Gastrocnemius medialis (tissue), 4 donors: ENCODE measurements around the gene GMEB2. TPM values are rescaled to one million over a fixed set of nuclear protein-coding genes. Genes with fewer than 3 reads are reported as not detected.

Experiments
- ATAC-seq, 2 donors: fragments of 150-250 bp; one replicate each; pipeline ENCODE4 v1.9.1; 2016
- DNase-seq, 2 donors: peaks; one replicate each; pipeline ENCODE4 v3.0.0-alpha.2; 2019
- H3K27ac ChIP-seq, 4 donors: fragments of 200-600 bp; sonication (generic); 1 replicate in 1 of 4; 2 replicates in 3 of 4; pipeline ENCODE4 v1.5.1; 2016 to 2018; ENCODE audit warnings: mild to moderate bottlenecking in 2 of 4, moderate library complexity in 1 of 4
- H3K27me3 ChIP-seq, 3 donors: fragments of 200-600 bp; sonication (generic) in 2 of 3; 1 replicate in 1 of 3; 2 replicates in 2 of 3; pipeline versions ENCODE4 v1.5.1 to v1.6.0; 2016 to 2019; ENCODE audit warnings: mild to moderate bottlenecking in 1 of 3, moderate library complexity in 1 of 3
- H3K36me3 ChIP-seq, 2 donors: fragments of 200-600 bp; sonication (generic) in 1 of 2; one replicate each; pipeline ENCODE4 v1.5.1; 2017 to 2018
- H3K4me1 ChIP-seq, 2 donors: fragments of 200-600 bp; sonication (generic) in 1 of 2; one replicate each; pipeline ENCODE4 v1.5.1; 2016 to 2017; ENCODE audit warnings: mild to moderate bottlenecking in 2 of 2
- H3K4me3 ChIP-seq, 4 donors: fragments of 200-600 bp; sonication (generic) in 3 of 4; 1 replicate in 1 of 4; 2 replicates in 3 of 4; pipeline ENCODE4 v1.5.1; 2016 to 2019; ENCODE audit warnings: mild to moderate bottlenecking in 2 of 4
- H3K9me3 ChIP-seq, 3 donors: fragments of 200-600 bp; sonication (generic) in 2 of 3; 1 replicate in 1 of 3; 2 replicates in 2 of 3; pipeline ENCODE4 v1.5.1; 2016 to 2019
- POLR2A ChIP-seq, 2 donors: fragments of 450-650 bp; IDR thresholded peaks; one replicate each; pipeline ENCODE4 v1.6.1; 2017; ENCODE audit warnings: antibody characterized with exemption in 2 of 2, mild to moderate bottlenecking in 2 of 2, moderate library complexity in 2 of 2
- in situ Hi-C, 4 donors: fragments of 200-750 bp; cut with MboI; loops; one replicate each; pipeline versions ENCODE4 v1.15.0 to v1.8.0; 2017; ENCODE audit warnings: low sequenced_read_pairs in 4 of 4
- intact Hi-C: fragments of 100-400 bp; cut with DNase I; formaldehyde crosslinking; loops from one replicate; pipeline ENCODE4 v1.15.1; 2023; ENCODE audit warnings: low total_unique reads
- total RNA-seq, 4 donors: library from RNA; depleted of rRNA; stranded (reverse); fragments of >200 nt; gene quantifications; one replicate each; pipeline versions ENCODE4 v1.1.0 to v1.2.3, GENCODE V29; 2016
- TF ChIP-seq, protein P1 (sequence below), 5 experiments: fragments of 450-650 bp in 3 of 5; fragments of 200-600 bp in 2 of 5; sonication (generic) in 2 of 5; IDR thresholded peaks in 4 of 5; conservative IDR thresholded peaks in 1 of 5; 1 replicate in 4 of 5; 2 replicates in 1 of 5; pipeline ENCODE4 v1.5.1; 2016 to 2019; ENCODE audit warnings: antibody characterized with exemption in 5 of 5, mild to moderate bottlenecking in 3 of 5, moderate library complexity in 3 of 5

GMEB2 gene
- total RNA-seq, 4 donors from 2014 or later, result 6.1 to 14.3 (median 6.8) TPM

DNA sequence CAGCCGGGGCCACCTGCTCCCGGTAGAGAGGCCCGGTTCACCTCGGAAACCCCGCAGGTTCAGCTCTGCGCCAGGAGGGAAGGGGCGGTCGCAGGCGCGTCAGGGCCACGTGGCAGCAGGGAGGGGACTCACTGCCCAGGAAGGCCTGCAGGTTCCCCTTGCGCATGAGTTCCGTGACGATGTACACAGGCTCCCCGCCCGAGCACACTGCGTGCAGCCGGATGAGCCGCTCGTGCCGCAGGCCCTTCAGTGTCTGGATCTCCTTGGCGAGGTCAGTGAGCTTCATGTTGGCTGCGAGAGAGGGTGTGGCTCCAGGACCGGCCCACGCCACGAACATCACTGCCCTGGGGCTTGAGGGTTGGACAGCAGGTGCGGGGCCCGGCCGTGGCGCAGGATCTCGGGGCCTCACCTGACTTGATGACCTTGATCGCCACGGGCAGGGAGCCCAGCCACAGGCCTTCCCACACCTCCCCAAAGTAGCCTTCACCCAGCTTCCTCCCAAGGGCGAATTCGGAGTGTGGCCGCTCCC is 84.8 kb downstream of the GMEB2 start:
- TF ChIP-seq, protein P1, sequence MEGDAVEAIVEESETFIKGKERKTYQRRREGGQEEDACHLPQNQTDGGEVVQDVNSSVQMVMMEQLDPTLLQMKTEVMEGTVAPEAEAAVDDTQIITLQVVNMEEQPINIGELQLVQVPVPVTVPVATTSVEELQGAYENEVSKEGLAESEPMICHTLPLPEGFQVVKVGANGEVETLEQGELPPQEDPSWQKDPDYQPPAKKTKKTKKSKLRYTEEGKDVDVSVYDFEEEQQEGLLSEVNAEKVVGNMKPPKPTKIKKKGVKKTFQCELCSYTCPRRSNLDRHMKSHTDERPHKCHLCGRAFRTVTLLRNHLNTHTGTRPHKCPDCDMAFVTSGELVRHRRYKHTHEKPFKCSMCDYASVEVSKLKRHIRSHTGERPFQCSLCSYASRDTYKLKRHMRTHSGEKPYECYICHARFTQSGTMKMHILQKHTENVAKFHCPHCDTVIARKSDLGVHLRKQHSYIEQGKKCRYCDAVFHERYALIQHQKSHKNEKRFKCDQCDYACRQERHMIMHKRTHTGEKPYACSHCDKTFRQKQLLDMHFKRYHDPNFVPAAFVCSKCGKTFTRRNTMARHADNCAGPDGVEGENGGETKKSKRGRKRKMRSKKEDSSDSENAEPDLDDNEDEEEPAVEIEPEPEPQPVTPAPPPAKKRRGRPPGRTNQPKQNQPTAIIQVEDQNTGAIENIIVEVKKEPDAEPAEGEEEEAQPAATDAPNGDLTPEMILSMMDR (IDR thresholded peaks at IDR 0.05 in 4 of 5, conservative IDR thresholded peaks at IDR 0.05 in 1 of 5), result no peak
- no peak for TF ChIP-seq POLR2A (IDR thresholded peaks at IDR 0.05)
- intact Hi-C loops (no loop called here), in situ Hi-C loops (loop anchor here in 1 of 4 donors (25.0 kb wide), 1 partner anchor 95 kb away; the partner anchor contains the start of gene GMEB2)
- peaks cover 0 to 4% of the 10 kb centered on the region in 2 donors for H3K4me1 ChIP-seq
- no peak overlapping the region for H3K4me3 ChIP-seq
- ATAC-seq, result no peak
- no peaks in the 10 kb centered on the region for H3K36me3 ChIP-seq
- DNase-seq, result no peak
- H3K27ac ChIP-seq, result no peak overlapping the region
- H3K27me3 ChIP-seq, result peaks cover 6 to 10% (median 9%) of the 10 kb centered on the region in 3 donors
- H3K9me3 ChIP-seq, result no peaks in the 10 kb centered on the region

DNA sequence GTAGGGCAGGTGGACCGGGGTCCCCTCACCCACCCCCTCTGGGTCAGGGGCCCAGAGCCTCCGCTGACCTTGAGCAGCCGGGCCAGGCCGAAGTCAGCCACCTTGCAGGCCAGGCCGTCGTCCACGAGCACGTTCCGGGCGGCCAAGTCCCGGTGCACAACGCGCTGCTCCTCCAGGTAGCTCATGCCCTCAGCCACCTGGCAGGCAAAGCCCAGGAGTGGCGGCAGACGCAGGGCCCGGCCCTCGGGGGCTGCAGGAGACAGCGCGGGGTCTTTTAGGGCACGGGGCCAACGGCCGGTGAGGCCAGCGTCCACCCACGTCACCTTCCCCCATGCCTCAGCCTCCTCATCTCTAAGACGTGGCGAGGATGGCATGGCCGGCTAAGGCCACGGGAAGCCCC is 85.5 kb downstream of the GMEB2 start:
- Histone ChIP-seq H3K4me1 (peaks cover 0 to 4% of the 10 kb centered on the region in 2 donors), H3K9me3 (no peaks in the 10 kb centered on the region), H3K36me3 (no peaks in the 10 kb centered on the region), H3K27ac (no peak overlapping the region), H3K27me3 (peaks cover 4 to 10% (median 8%) of the 10 kb centered on the region in 3 donors), H3K4me3 (no peak overlapping the region)
- in situ Hi-C loops (loop anchor here in 1 of 4 donors (25.0 kb wide), 1 partner anchor 96 kb away; the partner anchor contains the start of gene GMEB2), intact Hi-C loops (no loop called here)
- no peak for TF ChIP-seq POLR2A (IDR thresholded peaks at IDR 0.05)
- no peak for DNase-seq
- ATAC-seq, result no peak

DNA sequence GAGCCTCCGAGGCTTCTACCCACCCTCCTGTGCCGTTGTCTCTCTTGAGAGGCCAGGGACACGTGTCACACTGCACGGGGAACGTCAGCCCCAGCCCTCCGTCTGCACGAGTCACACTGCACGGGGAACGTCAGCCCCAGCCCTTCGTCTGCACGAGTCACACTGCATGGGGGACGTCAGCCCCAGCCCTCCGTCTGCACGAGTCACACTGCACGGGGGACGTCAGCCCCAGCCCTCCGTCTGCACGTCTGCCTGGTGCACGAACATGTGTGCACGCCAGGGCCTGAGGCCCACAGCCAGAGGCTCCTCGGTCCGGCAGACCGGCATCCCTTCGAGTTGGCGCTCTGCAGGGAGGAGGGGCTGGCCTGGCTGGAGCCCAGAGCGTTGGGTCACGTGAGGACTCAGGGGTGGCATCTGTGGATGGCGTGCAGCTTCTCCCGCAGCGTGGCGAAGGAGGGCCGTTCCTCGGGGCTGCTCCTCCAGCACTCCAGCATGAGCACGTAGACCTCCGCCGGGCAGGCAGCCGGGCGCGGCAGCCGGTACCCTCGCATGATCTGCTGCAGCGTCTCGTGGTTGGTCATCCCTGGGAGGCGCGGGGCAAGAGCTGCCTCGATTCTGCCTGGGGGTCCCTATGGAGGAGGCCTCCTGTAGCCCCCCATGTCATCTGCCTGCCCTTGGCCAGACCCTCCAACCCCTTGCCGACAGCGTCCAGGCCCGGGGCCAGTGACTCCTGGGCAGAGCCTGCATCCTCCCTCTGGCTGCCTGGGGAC is 86.3 kb downstream of the GMEB2 start:
- no peaks in the 10 kb centered on the region for H3K36me3 ChIP-seq
- peaks cover 0 to 4% of the 10 kb centered on the region in 2 donors for H3K4me1 ChIP-seq
- H3K4me3 ChIP-seq, result no peak overlapping the region
- intact Hi-C loops (no loop called here), in situ Hi-C loops (loop anchor here in 1 of 4 donors (25.0 kb wide), 1 partner anchor 97 kb away; the partner anchor contains the start of gene GMEB2)
- TF ChIP-seq POLR2A (IDR thresholded peaks at IDR 0.05), result no peak
- TF ChIP-seq, protein P1 (IDR thresholded peaks at IDR 0.05 in 4 of 5, conservative IDR thresholded peaks at IDR 0.05 in 1 of 5), result no peak
- DNase-seq (no peak), ATAC-seq (no peak)
- peaks cover 4 to 11% (median 8%) of the 10 kb centered on the region in 3 donors for H3K27me3 ChIP-seq
- H3K27ac ChIP-seq, result no peak overlapping the region
- H3K9me3 ChIP-seq, result no peaks in the 10 kb centered on the region

DNA sequence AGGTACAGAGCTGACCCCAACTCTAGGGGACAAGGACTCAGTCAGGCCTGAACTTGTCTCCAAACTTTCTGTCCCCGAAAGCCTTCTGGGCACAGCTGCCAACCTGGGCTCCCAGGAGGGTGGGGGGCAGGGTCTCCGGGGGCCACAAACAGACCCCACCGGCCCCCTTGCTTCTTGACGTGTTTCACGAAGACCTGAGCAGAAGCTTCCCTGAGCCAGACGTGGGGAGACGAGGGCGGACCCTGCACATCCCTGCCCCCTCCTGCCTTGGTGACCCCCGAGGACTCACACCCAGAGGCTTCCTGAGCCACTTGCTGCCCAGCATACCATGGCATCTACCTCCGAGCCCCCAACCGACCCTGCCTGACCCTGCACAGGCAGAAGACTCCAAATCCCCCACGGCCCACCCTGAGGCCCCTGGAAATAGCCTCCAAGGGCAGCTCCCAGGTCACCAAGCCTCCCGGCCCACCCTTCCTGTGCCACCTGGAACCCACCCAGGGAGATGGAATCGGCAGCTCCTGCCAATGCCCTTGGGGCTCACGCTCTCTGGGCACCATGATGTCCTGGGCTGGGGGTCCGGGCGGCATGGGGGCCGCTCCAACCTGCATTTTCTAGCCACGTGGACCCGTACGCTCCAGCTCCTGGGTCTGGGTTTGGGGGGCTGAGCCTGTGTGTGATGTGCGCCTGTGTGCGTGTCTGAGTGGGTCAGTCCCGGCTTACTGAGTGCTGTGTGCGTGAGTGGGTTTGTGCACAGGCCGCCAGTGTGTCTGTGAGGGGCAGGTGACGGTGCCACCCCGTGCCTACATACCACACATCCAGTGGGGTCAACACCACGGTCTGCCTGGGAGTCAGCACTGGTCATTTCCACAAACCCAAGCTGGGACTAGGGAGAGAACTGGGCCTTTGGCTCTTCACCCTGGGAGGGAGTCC is 87.2 kb downstream of the GMEB2 start:
- no peaks in the 10 kb centered on the region for H3K9me3 ChIP-seq
- intact Hi-C loops (loop anchor here (2.0 to 5.0 kb wide), 2 partner anchors 73 to 257 kb away; no protein-coding TSS in a partner anchor), in situ Hi-C loops (loop anchor here in 1 of 4 donors (25.0 kb wide), 1 partner anchor 98 kb away; the partner anchor contains the start of gene GMEB2)
- no peak overlapping the region for H3K27ac ChIP-seq
- H3K4me3 ChIP-seq, result no peak overlapping the region
- no peaks in the 10 kb centered on the region for H3K36me3 ChIP-seq
- TF ChIP-seq POLR2A (IDR thresholded peaks at IDR 0.05), result no peak
- TF ChIP-seq, protein P1 (IDR thresholded peaks at IDR 0.05 in 4 of 5, conservative IDR thresholded peaks at IDR 0.05 in 1 of 5), result no peak
- H3K4me1 ChIP-seq, result peaks cover 0 to 4% of the 10 kb centered on the region in 2 donors
- ATAC-seq (no peak), DNase-seq (no peak)
- peaks cover 9 to 19% (median 16%) of the 10 kb centered on the region in 3 donors for H3K27me3 ChIP-seq
